ENCODE data around the gene MAF. TPM values are rescaled to one million over a fixed set of nuclear protein-coding genes. Genes with fewer than 3 reads are reported as not detected.

Gene MAF
- total RNA-seq, 1 experiment from 2014 or later = 4.9 TPM

DNA sequence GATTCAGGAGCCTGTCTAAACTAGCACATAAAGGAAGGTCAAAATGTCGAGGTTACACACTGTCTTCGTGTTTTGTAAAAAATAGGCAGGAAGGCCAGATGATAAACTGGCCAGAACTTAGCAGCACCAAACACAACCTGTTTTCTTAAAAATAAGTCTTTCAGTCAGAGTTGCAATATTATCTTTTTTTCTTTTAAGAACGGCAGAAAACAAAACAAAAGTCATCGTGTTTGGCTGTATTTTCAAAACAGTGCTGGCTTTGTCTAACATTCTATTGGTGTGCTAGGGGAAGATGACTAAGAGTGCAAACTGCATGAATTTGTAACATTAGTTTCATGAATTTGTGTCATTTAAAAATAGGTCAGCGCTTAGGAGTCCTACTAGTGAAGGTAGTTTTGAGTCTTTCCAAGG is 5.3 kb downstream of the MAF start:
- H3K4me3 Mint-ChIP-seq = no peak overlapping the region

More for the DNA sequence above, 5.3 kb downstream of the MAF start:
- H3K79me1 ChIP-seq (ENCODE audit: insufficient read depth, low read depth, low read length, poor library complexity, severe bottlenecking) = no peaks in the 10 kb centered on the region
- no peaks in the 10 kb centered on the region; a peak in 2 of 7 replicates for H3K36me3 Mint-ChIP-seq (ENCODE audit: insufficient read depth in 1 of 3, low read depth in 3 of 3)
- no CpG with 5 or more reads among the region's 5 CpGs for WGBS (ENCODE audit: extremely low coverage, insufficient read length, low lambda C conversion rate)
- no peak overlapping the region for H2BK120ac ChIP-seq (ENCODE audit: low read depth, low read length, poor library complexity, severe bottlenecking)
- H3K79me2 ChIP-seq (ENCODE audit: insufficient read depth, low read length) = no peaks in the 10 kb centered on the region
- H3K23me2 ChIP-seq (ENCODE audit: insufficient read length, low read depth, low read length, poor library complexity, severe bottlenecking) = peaks cover 4% of the 10 kb centered on the region
- H3K27me3 Mint-ChIP-seq (ENCODE audit: low read depth) = peaks cover 20% of the 10 kb centered on the region
- no peak overlapping the region for H2BK20ac ChIP-seq (ENCODE audit: low read depth, low read length, poor library complexity, severe bottlenecking)
- no peak overlapping the region for H3K4me2 ChIP-seq (ENCODE audit: insufficient read depth, insufficient read length, low read length)
- no peaks in the 10 kb centered on the region for H3K9me3 ChIP-seq (ENCODE audit: control insufficient read depth, low read depth, low read length)
- no peak overlapping the region for H3K56ac ChIP-seq (ENCODE audit: insufficient read length, low read depth, low read length)
- H3K27ac Mint-ChIP-seq = 0 out of 7 replicates have a peak overlapping the region, but pooled peaks of 1 of the 3 experiments have one; percentile 17
- no peak overlapping the region for H3K18ac ChIP-seq (ENCODE audit: insufficient read length, low read depth, low read length)
- H2BK15ac ChIP-seq (ENCODE audit: low read depth, low read length) = no peak overlapping the region
- no peak overlapping the region for H2BK5ac ChIP-seq (ENCODE audit: insufficient read length, low read length)
- no peak overlapping the region for H3T11ph ChIP-seq (ENCODE audit: low read length)
- H4K5ac ChIP-seq (ENCODE audit: insufficient read length, low read depth, low read length) = no peak overlapping the region
- H3K23ac ChIP-seq (ENCODE audit: insufficient read length, low read depth, low read length) = no peak overlapping the region
- no peak overlapping the region for H3K4ac ChIP-seq (ENCODE audit: low read depth, low read length)
- H2AK5ac ChIP-seq (ENCODE audit: insufficient read length, low read length) = no peak overlapping the region
- H3K4me1 Mint-ChIP-seq = peaks cover 48 to 66% of the 10 kb centered on the region in 2 experiments
- peaks cover 6% of the 10 kb centered on the region; the same call in 1 of the 2 replicates for H3K4me1 ChIP-seq (ENCODE audit: insufficient read depth, low read length)
- no peak overlapping the region for H3K9ac ChIP-seq (ENCODE audit: extremely low read depth, insufficient read length, low read length)
- TF ChIP-seq, protein P1, sequence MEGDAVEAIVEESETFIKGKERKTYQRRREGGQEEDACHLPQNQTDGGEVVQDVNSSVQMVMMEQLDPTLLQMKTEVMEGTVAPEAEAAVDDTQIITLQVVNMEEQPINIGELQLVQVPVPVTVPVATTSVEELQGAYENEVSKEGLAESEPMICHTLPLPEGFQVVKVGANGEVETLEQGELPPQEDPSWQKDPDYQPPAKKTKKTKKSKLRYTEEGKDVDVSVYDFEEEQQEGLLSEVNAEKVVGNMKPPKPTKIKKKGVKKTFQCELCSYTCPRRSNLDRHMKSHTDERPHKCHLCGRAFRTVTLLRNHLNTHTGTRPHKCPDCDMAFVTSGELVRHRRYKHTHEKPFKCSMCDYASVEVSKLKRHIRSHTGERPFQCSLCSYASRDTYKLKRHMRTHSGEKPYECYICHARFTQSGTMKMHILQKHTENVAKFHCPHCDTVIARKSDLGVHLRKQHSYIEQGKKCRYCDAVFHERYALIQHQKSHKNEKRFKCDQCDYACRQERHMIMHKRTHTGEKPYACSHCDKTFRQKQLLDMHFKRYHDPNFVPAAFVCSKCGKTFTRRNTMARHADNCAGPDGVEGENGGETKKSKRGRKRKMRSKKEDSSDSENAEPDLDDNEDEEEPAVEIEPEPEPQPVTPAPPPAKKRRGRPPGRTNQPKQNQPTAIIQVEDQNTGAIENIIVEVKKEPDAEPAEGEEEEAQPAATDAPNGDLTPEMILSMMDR (conservative IDR thresholded peaks at IDR 0.05) = no peak
- H2AFZ ChIP-seq (ENCODE audit: low read length) = no peak overlapping the region
- no peak overlapping the region for H3K27ac ChIP-seq (ENCODE audit: insufficient read length, low read depth, low read length)
- H4K20me1 ChIP-seq (ENCODE audit: control insufficient read depth, insufficient read depth, insufficient read length) = peaks cover 3% of the 10 kb centered on the region
- no peaks in the 10 kb centered on the region for H3K9me3 Mint-ChIP-seq
- H4K8ac ChIP-seq (replicated peaks; ENCODE audit: insufficient read length, low read depth, low read length) = no peak overlapping the region
- no peaks in the 10 kb centered on the region; the same call in 1 of the 2 replicates for H3K27me3 ChIP-seq (ENCODE audit: insufficient read depth, low read length)
- no peak overlapping the region for H2BK12ac ChIP-seq (ENCODE audit: insufficient read length, low read depth, low read length)
- no peak overlapping the region for H3K14ac ChIP-seq (ENCODE audit: insufficient read depth, low read length)
- H4K91ac ChIP-seq (ENCODE audit: insufficient read length, low read depth, low read length) = no peak overlapping the region
- DNase-seq = no peak
